GM21526 (cell line): ENCODE data around the gene FHIT.

Experiments used
- ATAC-seq: cut with Tn5 transposase; IDR thresholded peaks from one replicate; pipeline ENCODE4 v1.9.1; 2021; ENCODE audit warnings: moderate library complexity; ENCODE audit not compliant: unreplicated experiment, low FRiP score

The FHIT gene

GRCh38 chr3:59895972-59896371, 1355.3 kb downstream of the FHIT start:
- no peak for ATAC-seq

- ATAC-seq: no peak
These were observed 1356.7 kb downstream of the FHIT start for GRCh38 chr3:59894425-59895121.

- ATAC-seq: no peak
These were observed 1360.6 kb downstream of the FHIT start for GRCh38 chr3:59890639-59891038.

- ATAC-seq: no peak
These were observed 1364.5 kb downstream of the FHIT start for GRCh38 chr3:59886790-59887189.

GRCh38 chr3:59885899-59886400, 1365.3 kb downstream of the FHIT start:
- no peak for ATAC-seq

DNA sequence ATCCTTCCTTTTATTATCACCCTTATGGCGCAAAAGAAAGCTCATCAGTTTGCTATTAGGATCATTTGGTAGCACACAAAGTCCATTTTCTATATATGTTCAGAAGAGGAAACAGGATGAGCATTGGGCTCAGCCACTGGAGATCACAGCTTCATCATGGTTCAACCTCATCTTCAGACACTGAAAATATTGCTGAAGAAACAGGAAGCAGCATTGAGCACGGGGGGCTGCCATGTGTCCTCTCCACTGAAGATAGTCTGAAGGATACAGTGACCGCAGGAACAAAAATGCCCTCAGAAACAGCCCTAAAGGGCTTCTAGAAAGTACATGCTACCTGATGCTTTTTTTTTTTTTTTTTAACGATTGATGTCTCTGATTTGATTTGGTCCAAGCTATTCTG, 1366.2 kb downstream of the FHIT start:
- no peak for ATAC-seq

- ATAC-seq: no peak
These were observed 1366.8 kb downstream of the FHIT start for GRCh38 chr3:59884409-59884808.

DNA sequence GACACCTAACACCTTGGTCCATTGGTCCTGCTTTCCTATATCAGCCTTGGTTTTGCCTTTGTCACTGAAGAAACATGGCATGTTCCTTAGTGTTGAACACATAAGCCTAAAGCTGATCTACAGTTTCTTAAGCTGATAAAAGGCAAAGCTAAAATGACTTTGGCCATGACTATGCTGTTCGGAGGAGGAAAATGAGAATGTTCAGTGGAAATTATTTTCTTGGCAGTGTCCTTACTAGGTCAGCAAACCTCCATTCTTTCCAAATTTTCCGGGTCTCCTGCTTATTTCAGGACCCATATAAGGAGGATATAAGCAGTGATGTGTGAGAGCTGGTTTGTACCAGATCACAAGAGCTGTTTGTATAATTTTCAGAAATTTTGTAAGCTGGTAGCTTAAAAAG, 1368.5 kb downstream of the FHIT start:
- ATAC-seq: no peak

- ATAC-seq: no peak
These were observed 1370.5 kb downstream of the FHIT start for GRCh38 chr3:59880717-59881116.

- no peak for ATAC-seq
These were observed 1372.1 kb downstream of the FHIT start for GRCh38 chr3:59879031-59879581.

DNA sequence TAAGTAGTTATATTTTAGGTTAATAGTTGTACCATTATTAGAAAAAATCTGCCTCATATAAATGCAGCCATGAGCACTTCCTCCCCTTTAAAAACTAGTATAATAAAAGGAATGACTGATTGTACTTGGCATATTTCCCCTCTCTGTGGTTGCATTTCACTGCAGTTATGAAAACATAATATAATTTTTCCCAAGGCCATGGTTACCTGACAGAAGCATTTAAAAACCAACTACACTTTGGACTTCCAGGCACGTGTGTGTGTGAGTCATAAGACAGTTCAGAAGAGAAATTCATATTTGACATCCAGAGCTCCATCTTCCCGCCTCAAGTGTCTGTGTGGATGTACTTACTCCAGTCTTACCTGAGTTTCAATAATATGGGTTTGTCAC, 1373.2 kb downstream of the FHIT start:
- ATAC-seq: no peak

- no peak for ATAC-seq
These were observed 1373.8 kb downstream of the FHIT start for GRCh38 chr3:59877263-59878037.

- ATAC-seq: no peak
These were observed 1374.7 kb downstream of the FHIT start for GRCh38 chr3:59876533-59877062.

- no peak for ATAC-seq
These were observed 1377.5 kb downstream of the FHIT start for GRCh38 chr3:59873576-59874230.

DNA sequence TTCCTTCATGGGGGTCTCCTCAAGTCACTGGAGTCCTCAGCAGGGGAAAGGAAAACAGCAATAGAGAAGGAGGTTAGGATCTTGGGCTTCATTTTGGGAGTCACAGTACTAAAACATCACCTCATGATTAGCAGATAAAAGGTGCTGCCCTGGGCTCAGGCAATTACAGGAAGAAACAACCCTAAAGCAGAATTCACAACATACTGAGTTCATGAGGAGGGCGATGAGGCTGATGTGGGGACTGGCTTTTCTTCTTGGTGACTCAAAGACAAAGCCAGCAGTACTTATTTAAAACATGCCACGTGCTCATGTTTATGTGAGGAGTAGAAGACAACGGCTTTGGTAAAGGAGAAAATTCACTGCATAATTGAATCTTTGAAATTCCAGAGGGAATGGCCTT, 1379.1 kb downstream of the FHIT start:
- ATAC-seq: no peak

DNA sequence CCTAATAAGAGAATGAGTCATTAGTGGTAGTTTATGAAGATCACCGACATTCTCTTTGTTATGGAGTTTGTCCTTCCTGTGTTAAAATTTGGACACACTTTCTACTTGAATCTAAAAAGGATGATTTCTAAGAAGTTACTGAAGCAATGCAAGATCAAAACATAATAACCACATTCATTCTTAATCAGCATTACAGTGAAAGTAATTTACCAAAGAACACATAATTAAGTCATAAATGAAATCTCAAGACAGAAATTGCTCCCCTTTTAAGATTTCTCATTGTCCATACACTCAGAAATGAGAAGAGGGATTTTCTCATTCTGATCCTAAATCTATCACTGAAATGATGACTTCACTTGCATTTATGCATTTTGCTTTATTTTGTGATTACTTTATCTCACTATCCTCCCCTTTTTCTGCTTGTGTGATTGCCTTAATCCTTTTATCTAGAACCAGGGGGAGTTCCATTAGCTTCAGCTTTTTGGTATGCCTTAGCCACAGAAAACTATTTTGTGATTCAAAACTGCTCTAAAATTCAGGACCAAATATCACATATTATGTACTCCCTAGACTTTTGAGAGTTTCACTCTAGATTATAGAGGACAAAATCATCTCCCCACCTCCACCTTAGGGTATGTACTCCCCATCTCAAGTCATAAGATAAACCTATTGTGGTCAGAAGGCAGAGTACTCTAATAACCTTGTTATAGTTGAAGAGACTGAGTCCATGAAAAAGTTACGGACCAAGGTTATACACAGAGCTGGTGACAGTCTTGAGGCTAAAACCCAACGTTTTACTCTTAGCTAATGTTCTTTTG, 1383.9 kb downstream of the FHIT start:
- no peak for ATAC-seq

GRCh38 chr3:59866076-59866475, 1385.2 kb downstream of the FHIT start:
- ATAC-seq: no peak

DNA sequence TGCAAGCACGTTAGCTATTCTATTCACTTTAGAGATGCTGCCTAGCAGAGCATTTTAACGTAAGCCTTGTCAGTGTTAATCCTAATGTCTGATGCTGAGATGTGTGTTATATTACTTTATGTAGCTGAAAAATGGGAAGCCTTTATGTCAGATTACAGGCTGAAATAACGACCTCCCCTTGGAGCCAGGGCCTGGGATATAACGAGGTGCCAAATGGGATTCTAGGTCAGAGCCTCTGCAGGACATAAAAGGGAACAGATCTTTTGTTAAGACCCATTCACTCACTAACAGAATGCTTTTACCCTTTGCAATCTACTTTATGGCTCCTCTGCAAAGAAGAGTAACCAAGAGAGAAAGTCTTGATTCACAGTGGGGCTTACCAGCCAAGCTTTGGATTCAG, 1385.9 kb downstream of the FHIT start:
- no peak for ATAC-seq

- ATAC-seq: no peak
These were observed 1388.6 kb downstream of the FHIT start for GRCh38 chr3:59862686-59863085.
